Right ventricle myocardium inferior (tissue), 1 donor: ENCODE measurements around the gene GOLIM4. TPM values are rescaled to one million over a fixed set of nuclear protein-coding genes. Genes with fewer than 3 reads are reported as not detected.

Experiments
- ATAC-seq: fragments of 200-7000 bp; cut with Tn5 transposase; one replicate; pipeline ENCODE4 v1.9.1; 2020; ENCODE audit warnings: mild to moderate bottlenecking, moderate library complexity
- DNase-seq: peaks from one replicate; pipeline ENCODE4 v3.0.0; 2021; ENCODE audit errors: missing footprints
- intact Hi-C: fragments of 100-400 bp; cut with DNase I; formaldehyde crosslinking; loops from one replicate; pipeline ENCODE4 v1.11.0; 2022
- total RNA-seq: library from RNA; stranded (reverse); fragmentation: NEBNext Ultra II Directional; extraction: Animal tissue kit (Norgen Biotek cat#: 25700); gene quantifications from one replicate; pipeline ENCODE4 v1.2.1, GENCODE V29; 2021
- donor health status: DM: no; HTN: yes; CAD: no; lungs with severe emphysema.

The GOLIM4 gene
- total RNA-seq, 1 donor from 2014 or later = 57.3 TPM

DNA sequence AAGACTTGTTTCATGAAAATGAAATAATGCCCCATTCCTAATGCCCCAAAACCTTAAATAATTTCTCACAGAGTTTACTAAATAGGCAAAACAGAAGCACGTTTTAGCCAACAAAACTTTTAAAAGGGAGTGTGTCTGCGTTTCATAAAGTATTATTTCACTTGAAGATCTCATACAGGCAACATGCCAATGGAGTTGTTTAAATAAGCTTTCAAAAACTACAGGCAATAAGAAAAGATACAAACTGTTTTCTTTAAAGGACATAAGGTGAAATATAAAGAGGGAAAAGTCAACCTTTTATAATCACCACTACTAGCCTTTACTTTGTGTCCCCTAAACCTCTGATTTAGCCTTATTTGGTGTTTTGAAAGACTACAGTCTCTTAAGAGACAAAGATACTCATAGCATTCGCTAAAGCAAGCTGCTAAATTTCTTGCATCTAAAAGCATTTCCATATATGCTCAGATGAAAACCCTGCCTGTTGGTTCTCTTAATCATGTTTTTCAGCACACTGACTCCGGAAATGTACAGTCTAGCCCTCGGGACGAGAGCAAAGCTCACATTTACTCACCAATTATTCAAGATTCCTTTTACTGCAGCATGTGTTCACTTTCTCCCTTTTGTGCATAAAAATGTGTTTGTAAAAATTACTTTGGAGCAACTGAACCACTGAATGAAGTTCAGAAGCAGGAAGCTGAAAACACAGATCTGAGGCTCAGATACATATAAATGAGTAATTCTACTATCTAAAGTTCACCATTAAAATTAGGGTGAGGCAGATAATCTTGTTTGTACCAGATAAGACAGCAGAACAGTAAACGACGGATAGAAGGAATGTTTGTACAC, 119.0 kb downstream of the GOLIM4 start:
- intact Hi-C loops = no loop called here
- ATAC-seq (no peak), DNase-seq (no peak)

DNA sequence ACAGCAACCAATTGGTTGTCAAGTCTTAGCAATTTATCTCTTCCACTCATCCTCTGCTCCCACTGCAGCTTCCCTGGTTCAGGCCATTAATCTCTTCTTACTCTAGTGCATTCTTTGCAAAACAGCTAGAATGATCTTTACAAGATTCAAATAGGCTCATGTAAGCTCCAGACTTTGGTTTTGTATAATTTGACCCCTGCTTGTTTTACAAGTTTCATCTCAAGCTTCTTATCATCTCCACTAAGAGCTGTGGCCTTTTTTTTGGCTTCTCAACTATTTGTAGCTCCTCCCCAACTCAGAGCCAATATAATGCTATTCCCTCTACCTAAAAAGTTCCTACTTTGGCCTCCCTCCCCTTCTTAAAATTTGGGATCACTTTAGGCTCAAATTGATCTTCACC, 121.8 kb downstream of the GOLIM4 start:
- intact Hi-C loops = no loop called here
- no peak for ATAC-seq
- no peak for DNase-seq

DNA sequence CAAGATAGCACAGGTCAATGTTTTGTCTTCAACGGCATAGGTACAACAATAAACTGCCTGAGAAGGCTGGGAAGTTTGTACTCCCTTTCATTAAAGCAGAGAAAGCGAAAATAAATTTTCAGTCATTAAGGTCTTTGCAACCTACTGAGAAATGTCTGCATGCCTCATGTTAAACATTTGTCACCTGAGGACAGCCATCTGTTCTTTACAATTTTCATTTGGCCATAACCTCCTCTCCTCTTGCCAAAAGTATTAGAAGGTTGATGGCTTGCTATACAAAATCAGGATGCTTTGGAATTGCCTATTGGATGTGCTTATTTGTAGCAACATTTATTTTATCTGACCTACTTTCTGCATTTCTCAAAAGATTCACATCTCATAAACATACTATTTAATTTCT, 122.7 kb downstream of the GOLIM4 start:
- intact Hi-C loops = no loop called here
- no peak for ATAC-seq
- DNase-seq = no peak

DNA sequence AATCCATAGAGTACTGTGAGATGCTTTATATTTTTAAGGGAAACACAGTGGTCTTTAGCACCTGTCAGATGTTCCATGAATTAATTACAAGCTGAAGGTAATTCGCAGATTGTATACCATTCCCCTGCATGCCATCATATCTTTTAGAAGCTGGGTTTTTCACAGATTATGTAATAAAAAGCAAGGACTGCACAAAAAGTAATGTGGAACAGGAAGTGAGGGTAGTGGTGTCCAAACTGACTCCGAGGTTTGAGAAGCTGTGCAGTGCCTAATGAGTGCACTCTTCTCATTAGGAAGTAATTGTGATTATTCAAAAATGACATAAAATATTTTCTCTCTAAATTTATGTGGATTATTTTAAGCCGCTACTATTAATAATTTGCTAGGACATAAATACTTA, 123.2 kb downstream of the GOLIM4 start:
- ATAC-seq = no peak

DNA sequence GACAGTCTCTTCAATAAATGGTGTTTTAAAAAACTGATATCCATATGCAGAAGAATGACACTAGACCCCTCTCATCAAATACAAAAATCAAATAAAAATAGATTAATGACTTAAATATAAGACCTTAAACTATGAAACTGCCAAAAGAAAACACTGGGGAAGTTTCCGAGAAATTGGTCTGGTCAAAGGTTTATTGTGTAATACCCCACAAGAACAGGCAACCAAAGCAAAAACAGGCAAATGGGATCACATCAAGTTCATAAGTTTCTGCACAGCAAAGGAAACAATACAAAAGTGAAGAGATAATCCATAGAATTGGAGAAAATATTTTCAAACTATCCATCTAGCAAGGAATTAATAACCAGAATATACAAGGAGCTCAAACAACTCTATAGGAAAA, 126.2 kb downstream of the GOLIM4 start:
- ATAC-seq (no peak), DNase-seq (no peak)
- intact Hi-C loops = no loop called here

More for the DNA sequence above, 123.2 kb downstream of the GOLIM4 start:
- intact Hi-C loops = no loop called here
- DNase-seq = no peak

DNA sequence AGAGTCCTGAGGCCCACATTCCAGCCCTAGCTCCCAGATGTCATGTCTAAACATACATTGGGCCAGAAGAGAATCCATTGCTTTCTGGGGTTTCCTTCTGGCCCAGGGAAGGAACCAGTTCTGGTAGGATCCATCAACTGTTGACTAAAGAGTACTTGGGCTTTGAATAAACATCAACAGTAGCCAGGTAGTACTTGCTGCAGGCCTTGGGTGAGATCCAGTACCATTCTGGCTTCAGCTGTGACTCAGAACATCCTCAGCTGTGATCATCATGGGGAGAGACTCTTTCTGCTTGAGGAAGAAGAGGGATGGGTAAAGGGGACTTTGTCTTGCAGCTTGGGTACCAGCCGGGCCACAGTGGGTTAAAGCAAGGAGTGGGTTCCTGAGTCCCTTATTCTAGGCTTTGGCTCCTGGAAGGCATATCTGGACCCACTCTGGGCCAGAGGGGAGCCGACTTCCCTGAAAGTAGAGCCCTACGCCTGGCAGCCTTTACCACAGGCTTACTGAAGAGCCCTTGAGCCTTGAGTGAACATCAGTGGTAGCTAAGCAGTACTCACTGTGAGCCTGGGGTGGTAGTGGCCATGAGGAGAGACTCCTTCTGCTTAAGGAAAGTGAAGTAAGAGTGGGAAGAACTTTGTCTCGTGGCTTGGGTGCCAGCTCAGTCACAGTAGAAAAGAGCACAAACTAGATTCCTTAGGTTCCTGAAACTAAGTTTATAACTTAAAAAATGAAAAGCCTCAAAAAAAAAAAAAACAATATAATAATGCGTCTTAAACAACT, 128.3 kb downstream of the GOLIM4 start:
- intact Hi-C loops = no loop called here
- no peak for DNase-seq
- ATAC-seq = no peak
